Myocyte (in vitro differentiated cells): Measurements from ENCODE around the gene MMP24OS. TPM values are rescaled to one million over a fixed set of nuclear protein-coding genes. Genes with fewer than 3 reads are reported as not detected.
A peak's percentile ranks its signal among the peaks of the same experiment; 100 is the strongest.

Source experiments
- DNase-seq: peaks from one replicate; pipeline ENCODE4 v3.0.0-alpha.2; 2012; ENCODE audit warnings: low read depth
- total RNA-seq: library from RNA; depleted of rRNA; stranded (reverse); fragments of >200 nt; gene quantifications from 2 replicates; pipeline ENCODE4 v1.2.3, GENCODE V29; 2014

MMP24OS gene
- total RNA-seq, 1 donor from 2014 or later: 18.9 TPM

GRCh38 chr20:35306931-35307517 lies 29.1 kb upstream of the MMP24OS start:
- peak; percentile 88 for DNase-seq

GRCh38 chr20:35305682-35306556 lies 28.0 kb upstream of the MMP24OS start:
- DNase-seq: peak; percentile 100

- peak; percentile 68 for DNase-seq
These were observed 27.0 kb upstream of the MMP24OS start for GRCh38 chr20:35304956-35305355.

GRCh38 chr20:35303735-35304491 lies 26.0 kb upstream of the MMP24OS start:
- peak; percentile 93 for DNase-seq

GRCh38 chr20:35303382-35303734 lies 25.4 kb upstream of the MMP24OS start:
- no peak for DNase-seq

- no peak for DNase-seq
These were observed 24.8 kb upstream of the MMP24OS start for GRCh38 chr20:35302421-35303335.

GRCh38 chr20:35301426-35301825 lies 23.5 kb upstream of the MMP24OS start:
- DNase-seq: no peak

- no peak for DNase-seq
These were observed 22.7 kb upstream of the MMP24OS start for GRCh38 chr20:35300469-35301262.

GRCh38 chr20:35299780-35300179 lies 21.9 kb upstream of the MMP24OS start:
- no peak for DNase-seq

- DNase-seq: no peak
These were observed 20.3 kb upstream of the MMP24OS start for GRCh38 chr20:35298264-35298663.

- DNase-seq: no peak
These were observed 19.8 kb upstream of the MMP24OS start for GRCh38 chr20:35297740-35298139.

- DNase-seq: no peak
These were observed 19.2 kb upstream of the MMP24OS start for GRCh38 chr20:35297155-35297554.

- no peak for DNase-seq
These were observed 18.2 kb upstream of the MMP24OS start for GRCh38 chr20:35296101-35296554.

- DNase-seq: no peak
These were observed 17.8 kb upstream of the MMP24OS start for GRCh38 chr20:35295674-35296073.

- DNase-seq: no peak
These were observed 17.1 kb upstream of the MMP24OS start for GRCh38 chr20:35295058-35295457.

GRCh38 chr20:35294293-35294685 lies 16.4 kb upstream of the MMP24OS start:
- DNase-seq: no peak

GRCh38 chr20:35293303-35294292 lies 15.7 kb upstream of the MMP24OS start:
- no peak for DNase-seq

GRCh38 chr20:35292504-35293285 lies 14.8 kb upstream of the MMP24OS start:
- DNase-seq: no peak
